NCI-H82 (cell line): ENCODE measurements around the gene KLHDC3.
"Not testable (repeated sequence)": the region's sequence is repeated elsewhere in the genome, so short reads cannot be mapped to it uniquely, and the experiment has no call there.

Source experiments
- DNase-seq: peaks from one replicate; lab custom pipeline; 2025; lab: John Stamatoyannopoulos, UW

The KLHDC3 gene

GRCh38 chr6:43029120-43029519 lies 15.1 kb downstream of the KLHDC3 start:
- DNase-seq, result no peak

DNA sequence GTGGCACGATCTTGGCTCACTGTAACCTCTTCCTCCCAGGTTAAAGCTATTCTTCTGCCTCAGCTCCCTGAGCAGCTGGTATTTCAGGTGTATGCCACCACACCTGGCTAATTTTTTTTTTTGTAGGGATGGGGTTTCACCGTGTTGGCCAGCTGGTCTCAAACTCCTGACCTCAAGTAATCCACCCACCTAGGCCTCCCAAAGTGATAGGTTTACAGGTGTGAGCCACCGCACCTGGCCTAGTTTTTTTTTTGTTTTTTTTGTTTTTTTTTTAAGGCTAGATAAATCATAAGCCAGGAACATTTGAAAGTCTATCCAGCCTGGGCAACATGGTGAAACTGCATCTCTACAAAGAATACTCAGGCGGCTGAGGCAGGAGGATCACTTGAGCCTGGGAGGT lies 18.3 kb downstream of the KLHDC3 start:
- DNase-seq, result no peak

DNA sequence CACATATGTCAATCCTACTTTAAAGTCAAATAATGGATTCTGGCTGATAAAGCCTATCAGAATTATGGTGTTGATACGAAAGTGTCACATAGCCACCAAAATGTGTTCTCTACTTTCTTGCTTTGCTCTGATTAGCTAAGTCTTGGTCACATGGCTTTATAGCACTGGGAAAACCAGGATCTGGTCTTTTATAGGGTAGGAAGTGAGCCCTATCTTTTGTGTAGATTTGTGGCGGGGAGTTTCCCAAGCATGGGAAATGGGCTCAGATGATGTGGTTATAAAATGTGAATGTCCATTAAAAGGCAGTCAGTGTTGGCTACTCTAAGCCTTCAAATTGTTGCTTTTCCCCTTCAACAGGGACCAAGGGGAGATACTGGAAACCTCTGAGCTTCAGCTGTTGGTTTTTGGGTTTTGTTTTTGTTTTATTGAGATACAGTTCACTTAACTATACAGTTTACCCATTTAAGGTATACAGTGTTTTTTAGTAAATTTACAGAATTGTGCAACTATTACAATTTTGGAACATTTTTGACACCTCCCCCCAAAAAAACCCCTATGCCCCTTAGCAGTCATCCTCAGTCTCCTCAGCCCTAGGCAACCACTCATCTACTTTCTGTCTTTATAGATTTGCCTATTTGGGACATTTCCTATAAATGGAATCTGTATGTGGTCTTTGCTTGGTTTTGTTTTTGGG lies 19.6 kb downstream of the KLHDC3 start:
- DNase-seq, result no peak

DNA sequence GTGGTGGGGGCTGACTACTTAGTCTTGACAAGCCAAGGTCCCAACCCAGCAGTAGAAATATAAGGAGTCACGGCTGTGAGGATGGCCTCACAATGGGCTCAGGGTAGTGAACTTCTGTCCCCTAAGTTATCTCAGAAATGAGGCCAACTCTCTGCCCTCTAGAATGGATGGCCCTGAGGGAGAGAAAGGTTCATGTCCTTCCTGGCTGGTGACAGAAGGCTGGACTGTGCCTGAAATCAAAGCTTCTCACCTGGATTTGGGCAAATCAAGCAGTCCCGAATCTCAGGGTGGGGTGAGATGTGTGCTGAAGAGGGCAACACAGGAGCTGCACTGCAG lies 20.1 kb downstream of the KLHDC3 start:
- DNase-seq, result no peak

GRCh38 chr6:43035495-43036194 lies 21.6 kb downstream of the KLHDC3 start:
- DNase-seq, result no peak

- no peak for DNase-seq
Observed at GRCh38 chr6:43036712-43037111, 22.7 kb downstream of the KLHDC3 start.

GRCh38 chr6:43037197-43037596 lies 23.1 kb downstream of the KLHDC3 start:
- DNase-seq, result no peak

DNA sequence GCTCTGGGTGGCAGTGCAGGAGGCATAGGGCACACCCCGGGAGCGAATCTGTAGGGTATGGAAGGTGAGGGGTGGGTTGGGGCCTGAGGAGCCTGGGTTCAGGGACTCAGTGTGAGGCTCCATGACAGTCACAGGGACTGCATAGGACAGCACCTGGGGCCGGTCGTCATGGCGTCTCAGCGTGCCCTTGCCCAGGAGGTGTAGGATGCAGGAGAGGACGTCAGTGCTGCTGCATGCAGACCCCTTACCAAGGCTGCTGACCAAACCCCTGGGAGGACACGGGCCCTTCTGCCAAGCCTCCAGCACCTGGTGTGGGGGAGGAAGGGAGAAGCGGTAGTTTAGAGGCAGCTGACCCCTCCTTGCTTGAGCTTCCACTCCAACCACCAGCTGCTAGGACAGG lies 23.7 kb downstream of the KLHDC3 start:
- no peak for DNase-seq

DNA sequence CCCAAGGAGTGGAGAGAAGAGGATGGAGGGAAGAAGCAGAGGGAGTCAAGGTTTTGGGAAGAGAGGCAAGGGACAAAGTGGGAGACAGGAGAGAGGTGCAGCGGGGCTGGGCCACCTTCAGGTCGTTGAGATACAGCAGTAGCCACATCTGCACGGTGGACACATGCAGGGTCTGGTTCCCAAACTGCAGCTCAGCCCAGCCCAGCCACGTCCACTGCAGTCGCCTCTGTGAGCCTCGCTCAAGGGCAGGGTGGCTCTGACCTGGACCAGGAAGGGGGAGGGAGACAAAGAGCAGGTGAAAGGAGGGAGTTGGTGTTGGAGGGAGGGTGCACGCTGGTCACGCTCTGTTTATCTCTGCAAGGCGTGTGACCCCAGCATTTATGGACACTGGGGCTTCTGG lies 24.7 kb downstream of the KLHDC3 start:
- no peak for DNase-seq

GRCh38 chr6:43040542-43041257 lies 26.7 kb downstream of the KLHDC3 start:
- no peak for DNase-seq

GRCh38 chr6:43041475-43041874 lies 27.4 kb downstream of the KLHDC3 start:
- not testable (repeated sequence) for DNase-seq

DNA sequence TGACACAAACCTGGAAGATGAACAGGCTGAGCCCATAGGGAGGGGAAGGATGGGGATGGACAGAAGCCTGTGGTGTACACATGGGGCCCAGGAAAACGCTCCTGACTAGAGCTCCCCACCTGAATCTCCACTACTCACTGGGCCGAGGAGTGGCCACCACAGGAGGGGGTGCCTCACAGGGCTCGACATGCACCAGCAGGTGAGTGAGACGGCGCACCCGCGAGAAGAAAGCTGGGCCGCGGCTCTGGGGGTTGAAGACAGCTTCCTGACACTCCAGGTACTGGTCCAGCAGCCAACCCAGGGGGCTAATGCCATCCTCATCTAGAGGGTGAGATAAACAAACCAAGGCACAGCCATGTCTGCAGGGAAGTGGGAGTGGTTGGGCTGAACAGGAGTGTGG lies 29.3 kb downstream of the KLHDC3 start:
- DNase-seq, result no peak

- DNase-seq, result no peak
Observed at GRCh38 chr6:43045371-43045930, 31.4 kb downstream of the KLHDC3 start.

GRCh38 chr6:43047998-43048397 lies 33.9 kb downstream of the KLHDC3 start:
- no peak for DNase-seq

DNA sequence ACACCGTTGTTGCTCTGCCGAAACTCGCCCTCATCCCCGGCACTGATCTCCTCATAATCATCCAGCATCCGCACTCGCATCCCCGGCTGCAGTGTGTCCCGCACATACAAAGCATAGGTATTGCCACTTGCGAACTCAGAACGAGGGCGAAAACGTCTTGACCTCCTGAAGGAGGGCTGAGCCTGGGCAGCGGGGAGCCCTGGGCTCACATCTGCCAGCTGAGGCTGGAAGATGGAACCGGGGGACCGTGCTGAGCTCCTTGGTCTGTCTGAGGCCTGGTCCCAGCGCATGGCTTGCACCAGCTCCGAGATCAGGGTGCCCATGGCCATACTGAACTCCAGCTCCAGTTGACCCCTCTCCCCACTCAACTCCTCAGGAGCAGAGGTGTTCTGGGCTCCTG lies 36.9 kb downstream of the KLHDC3 start:
- DNase-seq, result no peak

- DNase-seq, result no peak
Observed at GRCh38 chr6:43052225-43052841, 38.3 kb downstream of the KLHDC3 start.

GRCh38 chr6:43052842-43053544 lies 38.9 kb downstream of the KLHDC3 start:
- peak; percentile 63 for DNase-seq

DNA sequence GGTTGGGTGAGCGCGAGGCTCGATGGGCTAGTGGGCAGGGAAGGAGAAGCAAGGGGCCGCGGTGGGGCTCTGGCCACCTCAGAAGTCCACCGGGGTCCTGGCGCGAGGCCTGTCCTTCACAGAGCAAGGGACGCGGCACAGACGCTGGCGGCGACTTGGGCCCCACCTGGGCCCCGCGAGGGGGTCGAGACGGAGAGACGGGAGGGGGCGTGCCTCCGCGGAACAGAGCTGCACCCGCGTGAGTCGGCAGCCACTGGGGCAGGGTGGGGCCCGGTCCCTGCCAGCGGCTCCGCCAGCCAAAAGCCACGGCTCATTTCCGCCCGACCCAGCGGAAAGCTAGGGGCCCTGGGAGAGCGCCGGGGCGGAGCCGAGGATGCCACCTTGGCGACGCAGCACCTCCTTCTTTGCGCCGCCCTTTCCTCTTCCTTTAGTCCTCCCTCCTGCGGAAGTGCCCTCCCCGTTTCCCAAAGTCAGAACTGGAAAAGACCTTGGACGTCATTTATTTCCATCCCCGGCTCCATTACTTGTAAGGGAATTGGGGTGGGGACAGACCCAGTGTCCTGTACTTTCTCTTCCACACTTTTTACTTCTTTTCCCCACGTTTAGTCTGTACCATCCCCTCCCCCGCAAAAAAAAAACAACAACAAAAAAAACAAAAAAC lies 39.6 kb downstream of the KLHDC3 start, which contains the start of gene CUL7:
Gene CUL7 (minus strand): TSS at position 307 of the 661 bp plus-strand sequence. CDS start 1,063 bp downstream, outside the sequence.
- peak; percentile 98 for DNase-seq

DNA sequence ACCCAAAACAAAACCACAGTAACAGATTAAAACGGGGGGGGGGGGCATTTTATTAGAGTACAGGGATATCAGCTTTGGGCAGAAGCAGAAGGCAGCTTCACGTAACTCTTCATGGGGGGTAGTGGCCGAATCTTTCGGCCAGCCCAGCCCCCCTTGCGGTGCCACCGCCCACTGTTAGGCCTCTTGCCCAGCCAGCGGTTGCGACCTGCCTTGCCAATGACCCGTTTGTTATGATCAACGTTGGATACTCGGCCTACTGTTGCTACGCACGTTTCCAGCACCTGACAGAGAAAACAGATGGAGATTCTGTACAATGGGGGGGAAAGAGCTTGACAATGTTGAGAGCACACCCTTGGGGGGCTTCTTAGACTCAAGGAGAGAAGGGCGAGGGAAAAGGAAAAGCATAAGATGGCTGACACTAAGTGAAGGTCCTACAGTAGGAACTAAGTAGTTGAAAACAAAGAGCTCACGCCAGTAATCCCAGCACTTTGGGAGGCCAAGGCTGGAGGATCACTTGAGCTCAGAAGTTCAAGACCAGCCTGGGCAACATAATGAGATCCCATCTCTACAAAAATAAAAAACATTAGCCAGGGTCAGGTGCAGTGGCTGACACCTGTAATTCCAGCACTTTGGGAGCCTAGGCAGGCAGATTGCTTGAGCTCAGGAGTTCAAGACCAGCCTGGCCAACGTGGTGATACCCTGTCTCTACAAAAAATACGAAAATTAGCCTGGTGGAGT lies 40.3 kb downstream of the KLHDC3 start:
- no peak for DNase-seq

- no peak for DNase-seq
Observed at GRCh38 chr6:43055966-43056365, 41.9 kb downstream of the KLHDC3 start.
